ENCODE data around the gene HDHD2.

- no peak for TF ChIP-seq POLR2A (IDR thresholded peaks at IDR 0.05)
- no peak for TF ChIP-seq CTCF (IDR thresholded peaks at IDR 0.05)
These were observed 30.5 kb upstream of the HDHD2 start for GRCh38 chr18:47180765-47181164.

Data from lower leg skin (tissue), 3 donors.